Subcutaneous adipose tissue (tissue), 4 donors: ENCODE data around the gene MYOZ1. TPM values are rescaled to one million over a fixed set of nuclear protein-coding genes. Genes with fewer than 3 reads are reported as not detected.

Experiments used
- CTCF ChIP-seq: fragments of 450-650 bp; IDR thresholded peaks from one replicate; pipeline ENCODE4 v1.5.1; 2016; ENCODE audit warnings: low read depth, mild to moderate bottlenecking, control low read depth, antibody characterized with exemption, moderate library complexity
- total RNA-seq, 4 donors: library from RNA; depleted of rRNA; stranded (reverse); fragments of >200 nt; gene quantifications; one replicate each; pipeline ENCODE4 v1.1.0, GENCODE V29; 2016

MYOZ1 gene
- total RNA-seq, 4 donors from 2014 or later = 0.44 to 4.9 TPM; not detected in 2

- no peak for TF ChIP-seq CTCF
Observed at GRCh38 chr10:73589563-73590126, 51.6 kb downstream of the MYOZ1 start.

GRCh38 chr10:73588656-73589055 is 52.6 kb downstream of the MYOZ1 start:
- no peak for TF ChIP-seq CTCF

GRCh38 chr10:73586583-73586984 is 54.7 kb downstream of the MYOZ1 start:
- no peak for TF ChIP-seq CTCF

GRCh38 chr10:73585327-73585726 is 55.9 kb downstream of the MYOZ1 start:
- no peak for TF ChIP-seq CTCF

GRCh38 chr10:73584737-73585136 is 56.5 kb downstream of the MYOZ1 start:
- no peak for TF ChIP-seq CTCF

GRCh38 chr10:73581918-73582317 is 59.4 kb downstream of the MYOZ1 start:
- no peak for TF ChIP-seq CTCF

Other genes with a start within 250 kb of the MYOZ1 start
- 100 to 1,000 TPM; 106 to 145 (median 114) TPM for gene ANXA7, start 227.4 kb downstream of the MYOZ1 start, total RNA-seq
- gene MSS51, start 207.9 kb downstream of the MYOZ1 start, total RNA-seq = 1 to 10 TPM; 2.4 to 4.0 (median 3.7) TPM
- gene PPP3CB, start 145.4 kb downstream of the MYOZ1 start, total RNA-seq = 10 to 100 TPM; 62.2 to 99.5 (median 77.8) TPM
- gene USP54, start 50.1 kb downstream of the MYOZ1 start, total RNA-seq = 10 to 100 TPM; 14.8 to 24.9 (median 16.7) TPM
- gene SYNPO2L, start 14.6 kb upstream of the MYOZ1 start, total RNA-seq = not detected
- gene AGAP5, start 56.6 kb upstream of the MYOZ1 start, total RNA-seq = 1 to 10 TPM in 3 of 4 donors, under 1 TPM in 1; 0.98 to 9.2 (median 5.9) TPM
- gene SEC24C, start 102.9 kb upstream of the MYOZ1 start, total RNA-seq = 10 to 100 TPM; 36.7 to 48.8 (median 40.1) TPM
- 10 to 100 TPM; 18.0 to 61.0 (median 21.2) TPM for gene CHCHD1, start 140.6 kb upstream of the MYOZ1 start, total RNA-seq
- gene ZSWIM8, start 144.1 kb upstream of the MYOZ1 start, total RNA-seq = 100 to 1,000 TPM in 1 of 4 donors, 10 to 100 TPM in 3; 62.2 to 134 (median 63.3) TPM
- 10 to 100 TPM; 24.0 to 40.7 (median 27.2) TPM for gene NDST2, start 170.1 kb upstream of the MYOZ1 start, total RNA-seq
- gene CAMK2G, start 233.1 kb upstream of the MYOZ1 start, total RNA-seq = 10 to 100 TPM; 13.2 to 43.9 (median 23.6) TPM